ENCODE results near the gene NFKBIZ.

DNA sequence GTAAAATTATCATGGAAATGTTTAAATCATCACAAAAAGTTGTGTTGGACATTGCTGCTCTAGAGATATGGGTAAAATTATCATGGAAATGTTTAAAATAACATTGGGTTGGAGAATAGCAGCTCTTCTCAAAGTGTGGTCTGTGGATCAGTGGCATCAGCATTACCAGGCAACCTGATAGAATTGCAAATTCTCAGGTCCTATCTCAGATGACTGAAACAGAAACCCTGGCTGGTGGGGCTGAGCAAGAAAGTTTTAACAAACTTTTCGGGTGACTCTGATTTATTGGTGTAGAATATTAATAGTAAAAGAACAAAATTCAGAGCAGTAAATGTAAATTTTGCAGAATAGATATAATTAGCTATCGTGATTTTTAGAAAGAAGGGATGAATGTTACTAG, 41.4 kb upstream of the NFKBIZ start:
- no peak for TF ChIP-seq POLR2AphosphoS5 (IDR thresholded peaks at IDR 0.05; ENCODE audit: low read depth, low read length)
- no peak for TF ChIP-seq POLR2A (IDR thresholded peaks at IDR 0.05; ENCODE audit: low read depth, low read length)
